Fibroblast of peridontal ligament (primary cell): ENCODE results near the gene KCNQ2.

Experiments used
- DNase-seq: peaks from one replicate; pipeline ENCODE4 v3.0.0-alpha.2; 2010; ENCODE audit errors: extremely low read depth

Gene KCNQ2

DNA sequence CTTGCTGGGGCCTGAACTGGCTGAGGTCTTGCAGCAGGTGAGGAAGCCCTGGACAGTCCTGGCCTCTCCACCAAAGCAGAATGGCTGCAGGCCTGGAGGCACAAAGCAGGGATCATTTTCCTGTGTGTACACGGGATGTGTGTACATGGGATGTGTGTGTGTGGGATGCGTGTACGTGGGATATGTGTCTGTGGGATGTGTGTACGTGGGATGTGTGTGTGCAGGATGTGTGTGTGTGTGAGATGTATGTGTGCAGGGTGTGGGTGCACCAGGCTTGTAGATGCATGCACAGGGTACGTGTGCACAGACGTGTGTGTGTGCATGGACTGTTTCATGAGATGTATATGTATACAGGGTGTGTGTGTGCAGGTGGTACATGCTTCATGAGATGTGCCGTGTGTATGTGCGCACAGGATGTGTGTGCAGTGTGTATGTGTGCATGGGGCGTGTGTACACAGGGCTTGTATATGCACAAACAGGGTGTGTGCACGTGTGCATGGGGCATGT is 103.4 kb downstream of the KCNQ2 start:
- no peak for DNase-seq

DNA sequence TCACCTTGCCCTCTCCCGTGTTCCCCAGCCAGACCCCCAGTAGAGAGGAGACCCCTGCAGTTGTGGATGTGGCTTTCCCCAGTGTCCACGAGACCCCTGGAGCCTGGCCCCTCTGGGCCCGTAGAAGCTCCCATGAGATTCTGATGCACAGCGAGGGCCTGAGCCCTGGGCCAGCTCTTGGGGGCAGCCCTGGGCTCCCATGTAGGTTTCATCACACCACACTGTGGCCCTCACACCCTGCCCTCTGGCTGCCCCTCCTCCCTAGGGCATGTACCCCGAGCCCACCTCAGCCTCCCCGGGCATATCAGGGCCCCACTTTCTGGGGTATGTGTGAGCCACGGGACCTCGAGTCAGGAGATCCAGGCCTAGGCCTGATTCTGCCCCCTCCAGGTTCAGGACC is 104.3 kb downstream of the KCNQ2 start:
- DNase-seq: no peak

DNA sequence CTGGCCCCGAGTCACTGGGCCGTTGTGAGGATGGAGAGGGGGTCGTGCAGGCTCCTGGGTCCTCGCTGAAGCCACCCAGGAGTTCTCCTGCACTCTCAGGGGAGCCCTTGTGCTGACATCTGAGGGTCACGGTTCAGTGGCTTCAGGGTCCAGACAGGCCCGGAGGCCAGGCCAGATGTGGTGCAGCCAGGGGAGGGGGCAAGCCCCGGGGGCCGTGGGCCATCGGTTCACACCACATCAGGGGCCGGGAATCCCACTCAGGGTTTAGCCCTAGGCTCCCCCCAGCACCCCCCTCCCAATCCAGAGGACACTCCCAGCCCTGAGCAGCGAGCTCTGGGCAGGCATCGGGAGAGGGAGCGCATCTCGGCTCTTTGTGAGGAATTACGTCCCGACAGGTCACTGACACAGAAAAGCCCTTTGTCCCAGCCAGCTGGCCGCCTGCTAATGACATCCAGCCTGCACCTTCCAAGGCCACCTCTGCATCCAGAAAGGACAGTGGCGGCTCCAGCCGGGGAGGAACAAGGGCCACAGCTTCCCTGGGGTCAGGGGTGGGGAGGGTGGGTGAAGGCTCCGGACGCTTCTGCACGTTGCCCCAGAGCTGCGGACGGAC is 104.9 kb downstream of the KCNQ2 start:
- no peak for DNase-seq

DNA sequence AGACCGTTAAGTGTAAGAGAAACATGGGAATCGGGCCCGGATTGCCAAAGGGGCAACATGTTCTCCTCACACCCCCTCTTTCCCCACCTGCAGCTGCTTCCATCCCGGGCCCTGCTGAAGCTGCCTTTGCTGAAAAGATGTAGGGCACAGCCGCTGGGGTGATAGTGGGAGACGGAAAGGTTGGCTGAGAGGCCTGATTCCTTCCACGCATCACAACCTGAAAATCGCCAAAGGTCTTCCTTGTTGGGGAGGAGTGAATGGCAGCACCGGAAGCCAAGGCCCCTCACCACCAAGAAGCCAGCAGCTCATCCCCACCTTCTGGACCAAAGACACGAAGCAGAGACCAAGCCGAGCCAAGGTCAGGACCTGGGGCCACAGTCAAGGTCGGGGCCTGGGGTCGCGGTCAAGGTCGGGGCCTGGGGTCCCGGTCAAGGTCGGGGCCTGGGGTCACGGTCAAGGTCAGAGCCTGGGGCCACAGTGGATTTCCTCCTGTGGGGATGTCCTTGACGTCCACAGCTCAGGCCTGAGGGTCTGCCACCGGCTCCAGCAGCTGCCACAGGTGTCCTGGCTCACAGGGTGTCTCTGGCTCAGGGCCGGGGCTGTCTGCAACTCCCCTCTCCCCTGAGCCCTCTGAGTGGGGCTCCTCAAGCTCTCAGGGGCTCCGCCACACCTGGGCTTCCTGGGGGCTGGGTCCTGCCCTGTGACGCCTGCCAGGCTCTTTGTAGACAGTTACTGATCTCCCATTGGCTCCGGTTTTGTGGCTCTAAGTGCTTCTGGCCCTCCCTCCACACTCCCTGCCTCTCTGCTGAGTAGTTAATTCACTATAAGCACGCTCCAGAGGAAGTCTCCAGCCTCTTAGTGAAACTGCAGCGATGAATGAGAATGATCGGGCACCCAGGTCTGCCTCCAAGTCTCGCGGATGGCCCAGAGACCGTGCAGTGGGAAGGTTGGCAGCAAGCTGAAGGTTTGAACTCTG is 105.8 kb downstream of the KCNQ2 start:
- no peak for DNase-seq

DNA sequence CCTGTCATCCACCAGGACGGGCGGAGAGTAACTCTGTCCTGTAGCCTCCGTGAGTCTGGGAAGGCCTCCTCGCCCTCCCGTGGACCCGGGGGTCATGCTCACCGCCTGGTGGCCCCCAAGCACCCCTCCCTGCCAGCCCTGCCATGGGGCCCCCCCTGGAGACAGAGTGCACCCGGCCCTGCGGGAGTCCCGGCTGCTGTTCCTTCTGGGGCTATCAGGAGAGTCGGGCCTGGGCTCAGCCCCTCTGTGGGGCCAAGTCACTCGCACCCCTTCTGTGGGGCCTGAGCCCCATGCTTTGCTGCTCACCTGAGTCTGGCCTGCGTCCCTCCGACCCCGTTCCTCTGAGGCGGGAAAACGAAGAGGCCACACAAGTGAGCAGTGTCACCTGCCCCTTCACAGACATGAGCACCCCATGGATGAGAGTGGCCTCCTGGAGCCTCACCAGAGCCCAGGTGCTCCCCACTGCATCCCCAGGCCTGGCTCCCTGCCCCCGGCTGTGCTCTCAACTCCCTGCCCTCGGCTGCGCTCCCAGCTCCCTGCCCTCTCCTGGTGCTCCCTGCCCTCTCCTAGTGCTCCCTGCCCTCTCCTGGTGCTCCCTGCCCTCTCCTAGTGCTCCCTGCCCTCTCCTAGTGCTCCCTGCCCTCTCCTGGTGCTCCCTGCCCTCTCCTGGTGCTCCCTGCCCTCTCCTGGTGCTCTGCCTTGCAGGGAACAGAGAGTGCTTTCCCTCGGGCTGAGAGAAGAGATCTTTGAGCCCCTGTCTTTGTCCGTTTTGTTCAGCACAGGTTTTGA is 106.7 kb downstream of the KCNQ2 start:
- DNase-seq: no peak

GRCh38 chr20:63364801-63365585 is 107.5 kb downstream of the KCNQ2 start:
- no peak for DNase-seq

DNA sequence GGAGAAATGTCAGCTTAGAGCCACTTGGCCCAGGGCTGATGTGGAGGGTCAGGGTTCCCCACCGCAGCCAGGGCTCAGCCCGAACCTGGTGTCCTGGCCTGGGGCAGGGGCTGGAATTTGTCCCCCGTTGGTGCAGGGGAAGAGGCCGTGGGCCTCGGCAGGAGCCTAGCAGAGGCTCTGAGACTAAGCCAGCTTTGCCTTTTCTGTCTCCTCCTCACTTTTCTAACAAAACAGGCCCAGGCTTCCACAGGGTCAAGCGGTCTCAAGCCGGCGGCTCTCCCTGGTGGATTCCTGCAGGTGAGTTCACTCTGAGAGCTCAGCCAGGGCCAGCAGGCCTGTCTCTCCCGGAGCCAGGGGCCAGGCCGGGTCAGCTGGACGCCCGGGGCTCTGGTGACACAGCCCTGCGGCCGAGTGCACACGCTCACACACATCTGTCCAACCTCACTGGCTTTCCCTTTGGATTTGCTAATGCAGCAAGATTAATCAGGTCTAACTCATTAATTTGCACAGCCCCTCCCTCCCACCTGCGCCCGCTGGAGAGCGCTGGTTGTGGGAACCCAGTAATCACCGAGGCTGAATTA is 108.4 kb downstream of the KCNQ2 start:
- DNase-seq: no peak

- DNase-seq: no peak
Measured at GRCh38 chr20:63363013-63363957, 109.2 kb downstream of the KCNQ2 start.

DNA sequence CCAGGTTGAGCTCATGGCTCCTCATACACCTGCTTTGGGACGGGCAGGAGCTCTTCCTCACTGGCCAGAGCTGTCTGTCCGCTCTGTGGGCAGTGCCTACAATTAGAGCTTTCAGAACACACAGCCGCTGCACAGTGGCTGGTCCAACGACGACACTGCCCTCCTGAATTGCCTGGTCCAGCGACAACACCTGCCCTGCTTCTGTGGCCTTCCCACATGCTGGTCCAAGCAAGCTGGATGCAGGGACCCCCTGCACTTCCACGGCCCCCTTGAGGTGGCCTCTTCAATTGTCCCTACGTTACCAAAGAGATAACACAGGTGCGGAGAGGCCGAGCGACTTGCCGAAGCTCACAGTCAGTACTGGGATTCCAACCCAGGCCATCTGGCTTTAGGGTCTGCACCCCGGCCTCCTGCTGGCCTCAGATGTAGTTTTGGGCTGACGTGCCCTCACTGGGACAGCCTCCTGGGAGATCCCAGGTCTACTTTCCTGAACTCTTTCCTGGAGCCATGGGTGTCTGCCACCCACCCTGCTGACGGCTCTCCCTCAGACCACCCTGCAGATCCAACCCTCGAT is 109.9 kb downstream of the KCNQ2 start:
- DNase-seq: no peak

- DNase-seq: no peak
Measured at GRCh38 chr20:63361519-63362435, 110.7 kb downstream of the KCNQ2 start.

DNA sequence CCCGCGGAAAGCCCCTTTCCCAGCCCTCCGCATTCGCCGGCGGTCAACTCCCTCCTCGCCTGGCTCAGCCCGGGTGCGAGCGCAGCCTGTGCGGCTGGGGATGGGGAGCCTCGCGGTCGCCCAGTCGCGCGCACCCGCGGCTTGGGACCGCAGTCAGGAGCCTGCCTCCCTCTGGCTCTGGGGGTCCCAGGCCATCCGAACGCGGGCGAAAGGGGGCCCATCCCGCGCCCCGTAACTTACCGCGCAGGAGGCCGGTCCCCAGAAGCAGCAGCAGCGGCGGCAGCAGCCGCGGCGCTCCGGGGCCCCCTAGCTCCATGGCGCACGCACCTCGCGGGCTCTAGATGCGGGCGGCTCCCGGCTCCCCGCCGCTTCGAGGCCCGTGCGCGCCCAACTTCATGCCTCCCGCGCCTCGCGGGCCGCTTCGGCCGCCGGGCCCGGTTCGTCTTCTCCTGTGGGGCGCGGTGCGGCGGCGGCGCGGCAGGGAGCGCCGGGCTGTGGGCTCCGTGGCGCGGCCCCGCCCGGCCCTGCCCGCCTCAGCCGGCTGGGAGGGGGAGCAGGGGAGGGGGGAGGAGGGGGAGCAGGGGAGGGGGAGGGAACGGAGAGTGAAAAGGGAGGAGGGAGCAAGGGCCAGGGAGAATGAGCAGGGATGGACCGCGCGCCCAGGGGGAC is 111.5 kb downstream of the KCNQ2 start, which contains the start of gene CHRNA4:
CHRNA4 (minus strand) TSS at position 500 of the 669 bp plus-strand sequence; CDS start at position 316, 184 bp downstream.
- no peak for DNase-seq

DNA sequence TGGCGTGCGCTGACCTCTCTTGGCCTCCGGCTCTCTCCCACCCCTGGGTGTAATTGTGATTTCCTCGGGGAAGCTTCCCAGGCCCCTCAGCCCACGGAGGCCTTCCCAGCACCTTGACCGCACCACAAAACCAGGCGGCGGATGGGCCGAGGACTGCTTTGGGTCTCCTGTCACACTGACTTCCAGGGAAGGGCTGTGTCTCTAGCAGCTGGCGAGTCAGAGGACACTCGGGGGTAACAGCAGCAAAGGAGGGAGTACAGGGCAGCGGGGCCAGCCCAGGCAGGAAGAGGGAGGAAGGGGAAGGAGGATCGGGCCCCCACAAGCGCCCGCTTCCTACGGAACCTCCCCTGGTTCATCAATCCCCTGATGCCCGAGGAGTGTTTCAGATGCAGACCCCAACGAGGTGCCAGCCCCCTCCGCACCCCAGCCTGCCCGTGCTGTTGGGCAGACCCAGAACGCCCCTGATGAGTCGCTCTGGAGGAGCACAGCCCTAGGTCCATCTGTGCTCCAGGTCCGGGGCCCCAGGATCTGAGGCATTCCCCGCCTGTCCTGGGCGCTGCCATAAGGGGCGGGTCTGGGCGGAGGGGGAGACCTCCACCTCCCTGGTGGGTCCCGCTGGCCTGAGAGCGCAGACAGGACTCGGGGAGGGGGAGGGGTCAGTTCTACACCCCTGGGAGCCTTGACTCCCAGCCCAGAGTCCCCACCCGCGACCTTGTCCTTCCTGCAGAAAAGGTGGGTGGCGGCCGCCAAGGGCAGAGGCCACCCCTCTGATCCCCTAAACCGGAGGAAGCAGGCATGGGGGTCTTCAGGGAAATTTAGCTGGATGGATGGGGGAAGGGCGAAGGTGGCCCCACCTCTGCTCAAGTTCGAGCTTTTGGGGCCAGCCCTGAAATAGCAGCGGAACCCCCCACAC is 112.3 kb downstream of the KCNQ2 start:
- DNase-seq: no peak

DNA sequence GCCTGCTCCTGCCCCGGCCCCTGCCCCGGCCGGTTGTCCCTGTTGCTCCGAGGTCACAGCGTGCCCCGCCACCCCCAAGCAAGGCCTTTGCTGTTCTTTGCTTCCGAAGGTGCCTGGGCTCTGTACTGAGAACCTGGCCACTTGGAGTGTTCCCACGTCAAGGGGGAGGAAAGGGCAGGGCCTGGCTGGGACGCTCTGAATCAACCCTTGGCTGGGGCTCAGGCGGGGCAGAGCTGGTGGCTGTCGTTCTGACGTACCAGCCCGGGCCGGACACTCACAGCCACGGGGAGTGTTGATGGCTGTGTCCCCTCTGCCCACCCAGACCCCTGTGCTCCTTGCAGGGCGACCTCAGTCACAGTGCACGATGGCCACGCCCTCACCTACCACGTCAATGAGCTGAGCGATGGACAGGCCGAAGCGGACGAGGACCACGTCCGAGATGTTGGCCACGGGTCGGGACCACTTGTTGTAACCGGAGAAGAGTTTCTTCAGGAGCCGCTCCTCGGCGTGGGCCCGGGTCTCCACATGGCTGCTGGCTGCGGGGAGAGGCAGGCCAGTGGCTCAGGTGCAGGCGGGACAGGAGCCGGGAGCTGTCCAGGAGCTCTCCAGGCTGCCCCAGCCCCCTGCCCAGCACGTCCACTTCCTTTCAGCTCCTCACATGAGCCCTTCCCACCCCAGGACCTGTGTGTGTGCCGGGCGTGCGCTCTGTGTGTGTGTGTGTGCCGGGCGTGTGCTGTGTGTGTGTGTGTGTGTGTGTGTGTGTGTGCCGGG is 113.1 kb downstream of the KCNQ2 start:
- no peak for DNase-seq

- DNase-seq: no peak
Measured at GRCh38 chr20:63357921-63358905, 114.2 kb downstream of the KCNQ2 start.
